Islet precursor cell (in vitro differentiated cells): ENCODE results near the gene MPO.

Experiments used
- DNase-seq: peaks from one replicate; pipeline ENCODE4 v3.0.0-alpha.2; 2018

MPO gene

GRCh38 chr17:58229384-58229783, 51.4 kb downstream of the MPO start:
- DNase-seq: no peak

- DNase-seq: peak; percentile 57
Observed at GRCh38 chr17:58228679-58229078, 52.1 kb downstream of the MPO start.

- no peak for DNase-seq
Observed at GRCh38 chr17:58227733-58228132, 53.0 kb downstream of the MPO start.

GRCh38 chr17:58224315-58224714, 56.4 kb downstream of the MPO start:
- DNase-seq: no peak
